IMR-90 (cell line): ENCODE data around the gene MARCHF9. TPM values are rescaled to one million over a fixed set of nuclear protein-coding genes. Genes with fewer than 3 reads are reported as not detected.

ENCODE experiments used
- ATAC-seq: fragments of 200-7000 bp; cut with Tn5 transposase; 2 replicates; pipeline ENCODE4 v1.9.1; 2020; ENCODE audit warnings: low read depth, mild to moderate bottlenecking, moderate library complexity
- BruUV-seq: library from RNA; stranded (reverse); fragments of 400-500 nt; replicated peaks from 2 replicates; lab custom pipeline; 2021; lab: Mats Ljungman, UMichigan
- CTCF ChIA-PET: fragments of 300-600 bp; formaldehyde crosslinking; extraction: SDS; loops from one replicate; lab custom pipeline; 2021; ENCODE audit warnings: antibody characterized with exemption; lab: Yijun Ruan, JAX
- POLR2A ChIA-PET: fragments of 300-600 bp; sonication (Branson Sonifier 250); formaldehyde crosslinking; loops from one replicate; lab custom pipeline; 2022; ENCODE audit warnings: antibody characterized with exemption; ENCODE audit not compliant: unreplicated experiment; lab: Charles Lee
- DNase-seq: peaks from one replicate; pipeline ENCODE4 v3.0.0; 2013
- H2AFZ ChIP-seq: replicated peaks from 2 replicates; pipeline ENCODE3; 2013; ENCODE audit warnings: low read length, mild to moderate bottlenecking; ENCODE audit not compliant: poor library complexity
- H2AK5ac ChIP-seq: 2 replicates; pipeline ENCODE4 v1.6.1; 2013; ENCODE audit warnings: low read depth, low read length, inconsistent platforms
- H2AK9ac ChIP-seq: replicated peaks from 2 replicates; pipeline ENCODE3; 2013; ENCODE audit warnings: mild to moderate bottlenecking, low read depth, low read length, moderate library complexity; ENCODE audit not compliant: poor library complexity
- H2BK120ac ChIP-seq: 2 replicates; pipeline ENCODE4 v1.6.1; 2013; ENCODE audit warnings: low read depth, low read length, inconsistent platforms
- H2BK15ac ChIP-seq: 3 replicates; pipeline ENCODE4 v1.6.1; 2013; ENCODE audit warnings: low read depth, low read length, inconsistent platforms
- H2BK20ac ChIP-seq: 2 replicates; pipeline ENCODE4 v1.6.1; 2013; ENCODE audit warnings: low read depth, mild to moderate bottlenecking, inconsistent platforms, low read length, moderate library complexity
- H2BK5ac ChIP-seq: 2 replicates; pipeline ENCODE4 v1.6.1; 2013; ENCODE audit warnings: mild to moderate bottlenecking, low read depth, low read length, inconsistent platforms; ENCODE audit not compliant: poor library complexity, severe bottlenecking
- H3K14ac ChIP-seq: replicated peaks from 2 replicates; pipeline ENCODE4 v1.6.1; 2013; ENCODE audit warnings: low read depth, low read length, inconsistent platforms
- H3K18ac ChIP-seq: 2 replicates; pipeline ENCODE4 v1.6.1; 2013; ENCODE audit warnings: low read depth, low read length, control low read depth
- H3K23ac ChIP-seq: 2 replicates; pipeline ENCODE4 v1.6.1; 2013; ENCODE audit warnings: low read depth, low read length, inconsistent platforms
- H3K27ac ChIP-seq: 2 replicates; pipeline ENCODE4 v1.5.1; 2013; ENCODE audit warnings: mild to moderate bottlenecking, control low read depth, low read length; ENCODE audit not compliant: insufficient read depth
- H3K27me3 ChIP-seq: 2 replicates; pipeline ENCODE4 v1.6.1; 2013; ENCODE audit warnings: low read length; ENCODE audit not compliant: control insufficient read depth, insufficient read depth
- H3K36me3 ChIP-seq: 2 replicates; pipeline ENCODE4 v1.6.1; 2013; ENCODE audit warnings: low read length, mixed read lengths; ENCODE audit not compliant: control insufficient read depth, insufficient read depth
- H3K4ac ChIP-seq: 2 replicates; pipeline ENCODE4 v1.6.1; 2013; ENCODE audit warnings: low read depth, low read length, inconsistent platforms
- H3K4me1 ChIP-seq: 2 replicates; pipeline ENCODE4 v1.6.1; 2013; ENCODE audit warnings: low read length, mixed read lengths; ENCODE audit not compliant: control insufficient read depth, insufficient read depth
- H3K4me2 ChIP-seq: 2 replicates; pipeline ENCODE4 v1.6.1; 2013; ENCODE audit warnings: low read depth, mild to moderate bottlenecking, control low read depth, low read length, moderate library complexity
- H3K4me3 ChIP-seq: 2 replicates; pipeline ENCODE4 v1.5.1; 2013; ENCODE audit warnings: low read depth, mild to moderate bottlenecking, control low read depth, low read length, moderate library complexity; ENCODE audit not compliant: insufficient read depth
- H3K56ac ChIP-seq: 2 replicates; pipeline ENCODE4 v1.6.1; 2013; ENCODE audit warnings: low read length, inconsistent platforms; ENCODE audit not compliant: insufficient read depth; ENCODE audit errors: extremely low read depth
- H3K79me1 ChIP-seq, 2 experiments: 2 replicates each; pipeline ENCODE4 v1.6.1; 2013; ENCODE audit warnings: low read length in 2 of 2, inconsistent platforms in 1 of 2, low read depth in 1 of 2
- H3K9ac ChIP-seq: 2 replicates; pipeline ENCODE4 v1.6.1; 2013; ENCODE audit warnings: low read depth, low read length, control low read depth
- H3K9me1 ChIP-seq: 2 replicates; pipeline ENCODE4 v1.6.1; 2013; ENCODE audit warnings: low read length, inconsistent platforms; ENCODE audit not compliant: insufficient read depth
- H3K9me3 ChIP-seq: 2 replicates; pipeline ENCODE4 v1.6.1; 2013; ENCODE audit warnings: low read length; ENCODE audit not compliant: control insufficient read depth, insufficient read depth
- H4K20me1 ChIP-seq: 2 replicates; pipeline ENCODE4 v1.6.1; 2013; ENCODE audit warnings: low read length, inconsistent platforms; ENCODE audit not compliant: insufficient read depth
- H4K5ac ChIP-seq: 2 replicates; pipeline ENCODE4 v1.6.1; 2013; ENCODE audit warnings: mild to moderate bottlenecking, low read depth, low read length, control low read depth
- H4K8ac ChIP-seq, 2 experiments: 2 replicates each; pipeline ENCODE4 v1.6.1; 2013; ENCODE audit warnings: low read depth in 2 of 2, low read length in 2 of 2, control low read depth in 1 of 2, inconsistent platforms in 1 of 2
- H4K91ac ChIP-seq: 2 replicates; pipeline ENCODE4 v1.6.1; 2013; ENCODE audit warnings: low read depth, low read length, inconsistent platforms; ENCODE audit not compliant: insufficient read depth
- RFX5 ChIP-seq: IDR thresholded peaks from 2 replicates; pipeline ENCODE4 v1.8.0; 2012; ENCODE audit warnings: low read depth, mild to moderate bottlenecking, low read length, moderate library complexity
- WGBS, 2 experiments: methylation state at CpG; one replicate each; pipeline versions ENCODE4 v1.1.5 to v1.1.7; 2013; ENCODE audit warnings: missing lambda C conversion rate in 2 of 2; ENCODE audit not compliant: insufficient read length in 1 of 2; ENCODE audit errors: extremely low coverage in 2 of 2; 5-methylcytosine and 5-hydroxymethylcytosine counted together
- dilution Hi-C: fragments of 300-500 bp; cut with HindIII; formaldehyde crosslinking; loops from one replicate; pipeline ENCODE4 v1.14.3; 2018; ENCODE audit warnings: low sequenced_read_pairs; ENCODE audit not compliant: unreplicated experiment
- in situ Hi-C: fragments of 300-500 bp; cut with MboI; formaldehyde crosslinking; loops from 3 replicates; pipeline ENCODE4 v1.14.3; 2019; ENCODE audit warnings: low sequenced_read_pairs, inconsistent platforms, mixed read lengths
- intact Hi-C: fragments of 100-400 bp; cut with micrococcal nuclease; formaldehyde crosslinking; loops from 2 replicates; pipeline ENCODE4 v1.10.0; 2022
- polyA plus RNA-seq, 3 experiments: library from polyadenylated mRNA; depleted of rRNA; stranded (reverse); fragments of >200 nt; gene quantifications; 2 replicates each; pipeline ENCODE4 v1.2.3, GENCODE V29; 2012; ENCODE audit warnings: low replicate concordance in 1 of 3
- total RNA-seq: library from RNA; depleted of rRNA; stranded (reverse); fragments of >200 nt; gene quantifications from 2 replicates; pipeline ENCODE4 v1.2.3, GENCODE V29; 2012

The MARCHF9 gene
- total and polyA plus RNA-seq, 2 of the 4 experiments (the other 2 are of a cell fraction), result 1.1 to 5.4 TPM

DNA sequence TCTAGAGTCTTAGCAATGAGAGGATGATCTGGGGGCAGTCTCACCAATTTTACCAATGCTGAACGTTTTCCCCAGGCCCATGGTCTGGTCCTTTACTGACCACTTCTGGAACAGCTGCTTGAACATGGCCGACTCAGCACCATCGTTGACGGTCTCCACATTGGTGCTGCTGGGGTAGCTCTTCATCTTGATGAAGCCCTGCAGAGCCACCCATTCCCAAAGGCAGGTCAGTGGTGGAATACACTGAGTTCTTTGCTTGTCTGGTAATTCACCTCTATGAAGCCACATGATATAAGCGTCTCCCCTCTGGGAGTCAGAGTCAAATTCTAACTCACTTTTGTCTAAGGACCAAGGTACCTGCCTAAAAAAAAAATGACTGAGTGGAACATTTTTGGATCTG, 53.4 kb downstream of the MARCHF9 start:
- H4K20me1 ChIP-seq, result no peaks in the 10 kb centered on the region; the same call in 1 of the 2 replicates
- TF ChIP-seq RFX5, result no peak
- H3K9me3 ChIP-seq, result no peaks in the 10 kb centered on the region
- H3K4ac ChIP-seq, result no peak overlapping the region
- no peak overlapping the region for H2AK5ac ChIP-seq
- no peak overlapping the region for H2AFZ ChIP-seq
- H2BK5ac ChIP-seq, result no peak overlapping the region
- no peak overlapping the region for H3K4me2 ChIP-seq
- H3K56ac ChIP-seq, result no peak overlapping the region
- H3K27ac ChIP-seq, result no peak overlapping the region
- intact Hi-C loops, result no loop called here
- peaks cover 7% of the 10 kb centered on the region for H3K9me1 ChIP-seq
- POLR2A ChIA-PET, result no interaction called here
- no peak overlapping the region for H4K5ac ChIP-seq
- H3K23ac ChIP-seq, result no peak overlapping the region
- no peak overlapping the region for H4K8ac ChIP-seq
- no peak overlapping the region for H2BK15ac ChIP-seq
- no peak overlapping the region for H2AK9ac ChIP-seq
- H3K36me3 ChIP-seq, result peaks cover 43% of the 10 kb centered on the region
- H3K27me3 ChIP-seq, result no peaks in the 10 kb centered on the region
- H3K4me1 ChIP-seq, result peaks cover 3% of the 10 kb centered on the region; the same call in 1 of the 2 replicates
- H3K18ac ChIP-seq, result no peak overlapping the region
- dilution Hi-C loops, result no loop called here
- no peak overlapping the region for H3K9ac ChIP-seq
- no peak overlapping the region for H3K14ac ChIP-seq
- no peak overlapping the region for H4K91ac ChIP-seq
- no peak for DNase-seq
- ATAC-seq, result no peak
- CTCF ChIA-PET, result interaction anchor here (0.6 kb wide), 1 partner anchor 95 kb away, joined by 3 read pairs; no protein-coding TSS in a partner anchor
- no TSS peak for BruUV-seq
- no peak overlapping the region for H3K4me3 ChIP-seq
- in situ Hi-C loops, result no loop called here
- 94% methylated on average over 3 of the region's 5 CpGs; no CpG with 5 or more reads in 1 of the 2 experiments for WGBS, 2 experiments
- no peaks in the 10 kb centered on the region for H3K79me1 ChIP-seq
- no peak overlapping the region for H2BK20ac ChIP-seq
- H2BK120ac ChIP-seq, result no peak overlapping the region
